Neural cell (in vitro differentiated cells): Measurements from ENCODE around the gene PITX1. TPM values are rescaled to one million over a fixed set of nuclear protein-coding genes. Genes with fewer than 3 reads are reported as not detected.

ENCODE experiments used
- H2AFZ ChIP-seq: fragments of 200-600, 300-800 bp; sonication (generic), shearing (Covaris generic); 2 replicates; pipeline ENCODE4 v1.6.0; 2014; ENCODE audit warnings: low read depth, mild to moderate bottlenecking, antibody characterized with exemption, low read length, moderate library complexity
- H3F3A ChIP-seq: fragments of 200-600 bp; shearing (Covaris generic); 2 replicates; pipeline ENCODE4 v1.6.1; 2016; ENCODE audit warnings: mild to moderate bottlenecking, moderate library complexity, mixed read lengths, antibody characterized with exemption, low read length; ENCODE audit not compliant: insufficient read depth, poor library complexity, severe bottlenecking
- H3K27ac ChIP-seq: fragments of 200-600, 300-800 bp; sonication (generic), shearing (Covaris generic); 2 replicates; pipeline ENCODE4 v1.5.1; 2014; ENCODE audit warnings: mild to moderate bottlenecking, low read length, moderate library complexity
- H3K27me3 ChIP-seq: fragments of 300-800, 200-600 bp; sonication (generic), shearing (Covaris generic); 2 replicates; pipeline ENCODE4 v1.6.0; 2014; ENCODE audit warnings: mild to moderate bottlenecking, low read depth, low read length, moderate library complexity; ENCODE audit not compliant: insufficient read depth
- H3K36me3 ChIP-seq: fragments of 300-800, 200-600 bp; sonication (generic), shearing (Covaris generic); 2 replicates; pipeline ENCODE4 v1.5.1; 2014; ENCODE audit warnings: mild to moderate bottlenecking, antibody characterized with exemption, low read length, moderate library complexity; ENCODE audit not compliant: insufficient read depth
- H3K4me2 ChIP-seq: fragments of 300-800, 200-600 bp; sonication (generic), shearing (Covaris generic); 2 replicates; pipeline ENCODE4 v1.6.0; 2014; ENCODE audit warnings: mild to moderate bottlenecking, low read length
- H3K4me3 ChIP-seq: fragments of 300-800, 200-600 bp; sonication (generic), shearing (Covaris generic); 2 replicates; pipeline ENCODE4 v1.5.1; 2014; ENCODE audit warnings: mild to moderate bottlenecking, low read length, moderate library complexity
- H3K79me2 ChIP-seq: fragments of 200-600 bp; shearing (Covaris generic); replicated peaks from 2 replicates; pipeline ENCODE4 v1.6.0; 2014; ENCODE audit warnings: mild to moderate bottlenecking, low read length, moderate library complexity; ENCODE audit not compliant: insufficient read depth
- H3K9ac ChIP-seq: fragments of 300-800, 200-600 bp; sonication (generic), shearing (Covaris generic); 2 replicates; pipeline ENCODE4 v1.6.1; 2016; ENCODE audit warnings: mild to moderate bottlenecking, low read length, mixed read lengths
- H3K9me2 ChIP-seq: fragments of 200-600 bp; shearing (Covaris generic); 2 replicates; pipeline ENCODE4 v1.6.1; 2016; ENCODE audit warnings: mild to moderate bottlenecking, low read length, mixed read lengths; ENCODE audit not compliant: insufficient read depth
- H3K9me3 ChIP-seq: fragments of 200-600, 300-800 bp; sonication (generic), shearing (Covaris generic); 2 replicates; pipeline ENCODE4 v1.6.1; 2016; ENCODE audit warnings: mild to moderate bottlenecking, mixed run types, low read length, moderate library complexity, mixed read lengths
- H4K20me1 ChIP-seq: fragments of 200-600 bp; shearing (Covaris generic); 2 replicates; pipeline ENCODE4 v1.6.1; 2016; ENCODE audit warnings: mild to moderate bottlenecking, mixed run types; ENCODE audit not compliant: insufficient read depth
- CTCF ChIP-seq: fragments of 450-650 bp; IDR thresholded peaks from 2 replicates; pipeline ENCODE4 v1.5.1; 2014; ENCODE audit warnings: antibody characterized with exemption, mild to moderate bottlenecking, moderate library complexity; ENCODE audit not compliant: poor library complexity, severe bottlenecking
- EP300 ChIP-seq: fragments of 450-650 bp; conservative IDR thresholded peaks from 2 replicates; pipeline ENCODE4 v1.6.1; 2014; ENCODE audit warnings: antibody characterized with exemption, mild to moderate bottlenecking, moderate library complexity; ENCODE audit not compliant: poor library complexity, severe bottlenecking
- EZH2 ChIP-seq: fragments of 200-600, 300-800 bp; shearing (Covaris generic), sonication (generic); IDR thresholded peaks from 2 replicates; pipeline ENCODE4 v1.6.1; 2014; ENCODE audit warnings: antibody characterized with exemption, low read length, borderline replicate concordance, mild to moderate bottlenecking; ENCODE audit not compliant: insufficient read depth, poor library complexity, severe bottlenecking
- MXI1 ChIP-seq: fragments of 450-650 bp; conservative IDR thresholded peaks from 2 replicates; pipeline ENCODE4 v1.6.1; 2014; ENCODE audit warnings: antibody characterized with exemption, mild to moderate bottlenecking; ENCODE audit not compliant: poor library complexity, severe bottlenecking
- POLR2AphosphoS5 ChIP-seq: IDR thresholded peaks from 2 replicates; pipeline ENCODE4 v1.6.1; 2012
- RAD21 ChIP-seq: fragments of 450-650 bp; conservative IDR thresholded peaks from 2 replicates; pipeline ENCODE4 v1.6.1; 2014; ENCODE audit warnings: antibody characterized with exemption, mild to moderate bottlenecking, moderate library complexity
- REST ChIP-seq: IDR thresholded peaks from 2 replicates; pipeline ENCODE4 v1.6.1; 2012; ENCODE audit warnings: borderline replicate concordance
- SMC3 ChIP-seq: fragments of 450-650 bp; conservative IDR thresholded peaks from 2 replicates; pipeline ENCODE4 v1.6.1; 2014; ENCODE audit warnings: antibody characterized with exemption, mild to moderate bottlenecking, moderate library complexity; ENCODE audit not compliant: poor library complexity
- TAF1 ChIP-seq: IDR thresholded peaks from 2 replicates; pipeline ENCODE4 v1.6.1; 2012; ENCODE audit warnings: low read depth
- polyA plus RNA-seq: library from polyadenylated mRNA; depleted of rRNA; stranded (reverse); fragments of >200 nt; gene quantifications from 2 replicates; pipeline ENCODE4 v1.2.3, GENCODE V29; 2014

The PITX1 gene
- polyA plus RNA-seq, 1 donor from 2014 or later: not detected

GRCh38 chr5:135007305-135007704, 26.7 kb downstream of the PITX1 start:
- no peak overlapping the region for H3K27ac ChIP-seq
- no peak overlapping the region for H3K4me2 ChIP-seq
- TF ChIP-seq EP300 (no peak), EZH2 (no peak), REST (no peak), RAD21 (no peak), MXI1 (no peak), TAF1 (no peak), POLR2AphosphoS5 (no peak), CTCF (no peak), SMC3 (no peak)
- no peak overlapping the region for H3K9ac ChIP-seq
- no peaks in the 10 kb centered on the region for H3K9me3 ChIP-seq
- no peaks in the 10 kb centered on the region for H3K79me2 ChIP-seq
- no peaks in the 10 kb centered on the region for H3K36me3 ChIP-seq
- no peaks in the 10 kb centered on the region for H3K27me3 ChIP-seq
- no peaks in the 10 kb centered on the region for H3F3A ChIP-seq
- H4K20me1 ChIP-seq: no peaks in the 10 kb centered on the region
- no peak overlapping the region for H2AFZ ChIP-seq
- H3K9me2 ChIP-seq: no peaks in the 10 kb centered on the region
- no peak overlapping the region for H3K4me3 ChIP-seq

GRCh38 chr5:135005076-135005475, 29.0 kb downstream of the PITX1 start:
- Histone ChIP-seq H3K27ac (no peak overlapping the region), H4K20me1 (no peaks in the 10 kb centered on the region), H3K9me3 (no peaks in the 10 kb centered on the region), H3K4me2 (no peak overlapping the region), H3K9me2 (no peaks in the 10 kb centered on the region), H2AFZ (no peak overlapping the region), H3K36me3 (no peaks in the 10 kb centered on the region), H3K79me2 (no peaks in the 10 kb centered on the region), H3F3A (no peaks in the 10 kb centered on the region), H3K27me3 (no peaks in the 10 kb centered on the region), H3K4me3 (no peak overlapping the region), H3K9ac (no peak overlapping the region)
- TF ChIP-seq EP300 (no peak), REST (no peak), POLR2AphosphoS5 (no peak)
